Prostate gland (tissue), 2 donors: ENCODE results near the gene CACNA2D4.

ENCODE experiments used
- CTCF ChIP-seq, 4 experiments: fragments of 200-600 bp in 2 of 4; fragments of 450-650 bp in 2 of 4; sonication (generic) in 2 of 4; IDR thresholded peaks; 1 replicate in 3 of 4; 2 replicates in 1 of 4; pipeline ENCODE4 v1.5.1; 2016 to 2019; ENCODE audit warnings: antibody characterized with exemption in 4 of 4, mild to moderate bottlenecking in 2 of 4, moderate library complexity in 2 of 4
- POLR2A ChIP-seq: fragments of 450-650 bp; IDR thresholded peaks from one replicate; pipeline ENCODE4 v1.6.1; 2016; ENCODE audit warnings: antibody characterized with exemption, mild to moderate bottlenecking
- POLR2AphosphoS5 ChIP-seq: sonication (generic); formaldehyde crosslinking; IDR thresholded peaks from one replicate; pipeline ENCODE4 v1.6.1; 2017; ENCODE audit warnings: antibody characterized with exemption

GRCh38 chr12:1933342-1934051, 15.0 kb upstream of the CACNA2D4 start:
- TF ChIP-seq CTCF (IDR thresholded peaks at IDR 0.05) (no peak), POLR2A (no peak), POLR2AphosphoS5 (no peak)
